Astrocyte (in vitro differentiated cells and primary cell): ENCODE measurements around the gene CLCNKA.

Experiments used
- CTCF ChIP-seq: IDR thresholded peaks from 2 replicates; pipeline ENCODE4 v1.5.1; 2011; ENCODE audit warnings: low read depth, mild to moderate bottlenecking, inconsistent platforms, low read length, moderate library complexity; ENCODE audit not compliant: insufficient read depth
- EZH2 ChIP-seq: IDR thresholded peaks from 2 replicates; pipeline ENCODE4 v1.6.1; 2012; ENCODE audit warnings: mild to moderate bottlenecking, low read length, inconsistent platforms; ENCODE audit not compliant: insufficient read depth

GRCh38 chr1:16070640-16071355, 49.0 kb downstream of the CLCNKA start:
- TF ChIP-seq CTCF = no peak
- no peak for TF ChIP-seq EZH2
